WTC11 (cell line): Measurements from ENCODE around the gene APOL6. TPM values are rescaled to one million over a fixed set of nuclear protein-coding genes. Genes with fewer than 3 reads are reported as not detected.

Source experiments
- ATAC-seq: fragments of 200-7000 bp; cut with Tn5 transposase; 2 replicates; pipeline ENCODE4 v1.10.0; 2021; ENCODE audit warnings: mild to moderate bottlenecking, moderate library complexity
- CTCF ChIA-PET: fragments of 300-600 bp; sonication (Branson Sonifier 250); formaldehyde crosslinking; loops from one replicate; lab custom pipeline; 2021; ENCODE audit warnings: antibody characterized with exemption; lab: Charles Lee
- POLR2A ChIA-PET: fragments of 350-600 bp; sonication (Branson Sonifier 250); formaldehyde crosslinking; loops from one replicate; lab custom pipeline; 2021; ENCODE audit warnings: antibody characterized with exemption; lab: Charles Lee
- DNase-seq: peaks from one replicate; pipeline ENCODE4 v3.0.0; 2021; ENCODE audit warnings: low spot score
- H3K27ac Mint-ChIP-seq: 2 replicates; pipeline ENCODE4 v1.8.0; 2021; ENCODE audit warnings: mixed read lengths
- H3K27me3 Mint-ChIP-seq: 2 replicates; pipeline ENCODE4 v1.8.0; 2021; ENCODE audit warnings: low read depth, mild to moderate bottlenecking, moderate library complexity, mixed read lengths
- H3K36me3 Mint-ChIP-seq: 2 replicates; pipeline ENCODE4 v1.8.0; 2021; ENCODE audit warnings: mixed read lengths
- H3K4me1 Mint-ChIP-seq: 2 replicates; pipeline ENCODE4 v1.8.0; 2022; ENCODE audit warnings: mixed read lengths
- H3K4me3 Mint-ChIP-seq: 2 replicates; pipeline ENCODE4 v1.8.0; 2021; ENCODE audit warnings: mild to moderate bottlenecking, moderate library complexity, mixed read lengths
- H3K9me3 Mint-ChIP-seq: 2 replicates; pipeline ENCODE4 v1.8.0; 2021; ENCODE audit warnings: mixed read lengths
- AFF4 ChIP-seq: sonication (generic); formaldehyde crosslinking; IDR thresholded peaks from 2 replicates; pipeline ENCODE4 v1.8.1; 2023; ENCODE audit warnings: mild to moderate bottlenecking, missing genetic modification reagents, borderline replicate concordance
- ATF3 ChIP-seq: sonication (generic); formaldehyde crosslinking; conservative IDR thresholded peaks from 2 replicates; pipeline ENCODE4 v1.8.1; 2022; ENCODE audit warnings: mild to moderate bottlenecking, missing genetic modification reagents
- CDX4 ChIP-seq: fragments of 250-450 bp; sonication (Bioruptor Pico); IDR thresholded peaks from 2 replicates; pipeline ENCODE4 v1.9.0; 2021; ENCODE audit warnings: moderate library complexity, mild to moderate bottlenecking, inconsistent platforms, borderline replicate concordance
- CREM ChIP-seq: sonication (generic); formaldehyde crosslinking; IDR thresholded peaks from 2 replicates; pipeline ENCODE4 v1.8.1; 2022; ENCODE audit warnings: mild to moderate bottlenecking, missing genetic modification reagents, moderate library complexity
- E2F1 ChIP-seq: sonication (generic); formaldehyde crosslinking; IDR thresholded peaks from 2 replicates; pipeline ENCODE4 v1.8.0; 2022; ENCODE audit warnings: mild to moderate bottlenecking, missing genetic modification reagents
- E2F4 ChIP-seq: sonication (generic); formaldehyde crosslinking; IDR thresholded peaks from 2 replicates; pipeline ENCODE4 v1.8.1; 2022; ENCODE audit warnings: low read depth, mild to moderate bottlenecking, moderate library complexity, missing genetic modification reagents, borderline replicate concordance
- ELF4 ChIP-seq: sonication (generic); formaldehyde crosslinking; IDR thresholded peaks from 2 replicates; pipeline ENCODE4 v1.8.1; 2022; ENCODE audit warnings: low read depth, mild to moderate bottlenecking, moderate library complexity, missing genetic modification reagents
- FOXJ3 ChIP-seq: sonication (generic); formaldehyde crosslinking; IDR thresholded peaks from 2 replicates; pipeline ENCODE4 v1.9.0; 2021; ENCODE audit warnings: missing genetic modification reagents, mild to moderate bottlenecking, borderline replicate concordance
- GABPB1 ChIP-seq: sonication (generic); formaldehyde crosslinking; IDR thresholded peaks from 2 replicates; pipeline ENCODE4 v1.8.1; 2023; ENCODE audit warnings: mild to moderate bottlenecking, missing genetic modification reagents
- GRHL2 ChIP-seq: fragments of 250-450 bp; sonication (Bioruptor Pico); IDR thresholded peaks from 2 replicates; pipeline ENCODE4 v1.8.0; 2022; ENCODE audit warnings: mild to moderate bottlenecking, moderate library complexity; ENCODE audit not compliant: insufficient replicate concordance, severe bottlenecking
- MXD4 ChIP-seq: fragments of 250-450 bp; sonication (Bioruptor Pico); IDR thresholded peaks from 2 replicates; pipeline ENCODE4 v1.8.0; 2021; ENCODE audit warnings: mild to moderate bottlenecking, moderate library complexity, borderline replicate concordance
- SMAD3 ChIP-seq: sonication (generic); formaldehyde crosslinking; IDR thresholded peaks from 2 replicates; pipeline ENCODE4 v1.8.0; 2022; ENCODE audit warnings: missing genetic modification reagents, mild to moderate bottlenecking, borderline replicate concordance
- TEAD4 ChIP-seq: sonication (generic); formaldehyde crosslinking; IDR thresholded peaks from 2 replicates; pipeline ENCODE4 v1.8.0; 2022; ENCODE audit warnings: mild to moderate bottlenecking, missing genetic modification reagents
- USF2 ChIP-seq: sonication (generic); formaldehyde crosslinking; IDR thresholded peaks from 2 replicates; pipeline ENCODE4 v1.8.1; 2023; ENCODE audit warnings: mild to moderate bottlenecking, missing genetic modification reagents, moderate library complexity
- ZNF219 ChIP-seq: sonication (generic); formaldehyde crosslinking; IDR thresholded peaks from 2 replicates; pipeline ENCODE4 v1.8.0; 2023; ENCODE audit warnings: missing genetic modification reagents, mild to moderate bottlenecking, borderline replicate concordance
- ZNF532 ChIP-seq: fragments of 250-450 bp; sonication (Bioruptor Pico); IDR thresholded peaks from 2 replicates; pipeline ENCODE4 v1.9.0; 2021; ENCODE audit warnings: mild to moderate bottlenecking, borderline replicate concordance
- ZNF671 ChIP-seq: fragments of 250-450 bp; sonication (Bioruptor Pico); IDR thresholded peaks from 2 replicates; pipeline ENCODE4 v1.8.0; 2021; ENCODE audit warnings: mild to moderate bottlenecking
- total RNA-seq: library from RNA; stranded (reverse); gene quantifications from 3 replicates; pipeline ENCODE4 v1.2.3, GENCODE V29; 2021

The APOL6 gene
- total RNA-seq, 1 experiment from 2014 or later, result 0.17 TPM

- H3K4me1 Mint-ChIP-seq, result peaks cover 34% of the 10 kb centered on the region
- peak overlapping the region; percentile 48 for H3K27ac Mint-ChIP-seq
- no peak for ATAC-seq
- ChIA-PET POLR2A (interaction anchor here (0.7 to 1.0 kb wide), 2 partner anchors 21 to 50 kb away, joined by 3 to 4 read pairs; no protein-coding TSS in a partner anchor), CTCF (interaction anchor here (1.1 to 1.8 kb wide), 5 partner anchors 21 to 403 kb away, joined by 3 to 7 read pairs (median 5); no protein-coding TSS in a partner anchor)
- H3K27me3 Mint-ChIP-seq, result peaks cover 64% of the 10 kb centered on the region
- peaks cover 33% of the 10 kb centered on the region for H3K36me3 Mint-ChIP-seq
- DNase-seq, result no peak
- TF ChIP-seq ELF4 (CRISPR knock-in tag) (no peak), CDX4 (CRISPR knock-in tag) (no peak), SMAD3 (CRISPR knock-in tag) (no peak), USF2 (CRISPR knock-in tag) (no peak), ZNF532 (CRISPR knock-in tag) (no peak)
- H3K9me3 Mint-ChIP-seq, result peaks cover 39% of the 10 kb centered on the region
- H3K4me3 Mint-ChIP-seq, result peak overlapping the region; percentile 50
Observed at GRCh38 chr22:35662914-35663313, 14.7 kb downstream of the APOL6 start.

GRCh38 chr22:35663371-35663770 is 15.1 kb downstream of the APOL6 start:
- DNase-seq (no peak), ATAC-seq (no peak)
- H3K27me3 Mint-ChIP-seq, result peaks cover 63% of the 10 kb centered on the region
- peak overlapping the region; percentile 40; the same call in 1 of the 2 replicates for H3K27ac Mint-ChIP-seq
- ChIA-PET CTCF (interaction anchor here (1.1 to 1.8 kb wide), 5 partner anchors 21 to 403 kb away, joined by 3 to 7 read pairs (median 5); no protein-coding TSS in a partner anchor), POLR2A (interaction anchor here (0.7 kb wide), 1 partner anchor 50 kb away, joined by 3 read pairs; no protein-coding TSS in a partner anchor)
- peaks cover 40% of the 10 kb centered on the region for H3K9me3 Mint-ChIP-seq
- peaks cover 34% of the 10 kb centered on the region for H3K36me3 Mint-ChIP-seq
- H3K4me1 Mint-ChIP-seq, result peaks cover 34% of the 10 kb centered on the region
- no peak for TF ChIP-seq GABPB1
- no peak for TF ChIP-seq FOXJ3 (CRISPR knock-in tag)
- no peak for TF ChIP-seq ATF3 (CRISPR knock-in tag)
- TF ChIP-seq TEAD4 (CRISPR knock-in tag), result no peak
- TF ChIP-seq AFF4 (CRISPR knock-in tag), result no peak
- TF ChIP-seq E2F1 (CRISPR knock-in tag), result no peak
- no peak for TF ChIP-seq ZNF219 (CRISPR knock-in tag)
- TF ChIP-seq CREM, result no peak
- no peak for TF ChIP-seq MXD4 (CRISPR knock-in tag)
- TF ChIP-seq GRHL2, result no peak
- no peak for TF ChIP-seq ZNF671
- no peak for TF ChIP-seq CDX4 (CRISPR knock-in tag)
- no peak for TF ChIP-seq E2F4 (CRISPR knock-in tag)
- H3K4me3 Mint-ChIP-seq, result peak overlapping the region; percentile 50
